HL-60 (cell line): Measurements from ENCODE around the gene MTTP.

Source experiments
- CTCF ChIP-seq: IDR thresholded peaks from one replicate; pipeline ENCODE4 v1.5.1; 2011; ENCODE audit warnings: low read length, control low read depth, inconsistent platforms; ENCODE audit not compliant: insufficient read depth
- GABPA ChIP-seq: IDR thresholded peaks from 2 replicates; pipeline ENCODE4 v1.6.1; 2012; ENCODE audit warnings: low read depth
- POLR2AphosphoS5 ChIP-seq: IDR thresholded peaks from 2 replicates; pipeline ENCODE4 v1.6.1; 2012; ENCODE audit warnings: low read depth
- REST ChIP-seq: IDR thresholded peaks from 2 replicates; pipeline ENCODE4 v1.6.1; 2012; ENCODE audit warnings: low read depth; ENCODE audit not compliant: insufficient replicate concordance
- SPI1 ChIP-seq: IDR thresholded peaks from 2 replicates; pipeline ENCODE4 v1.6.1; 2012; ENCODE audit warnings: low read depth, mild to moderate bottlenecking, borderline replicate concordance

- TF ChIP-seq CTCF = no peak
- peak; percentile 61; the same call in 1 of the 2 replicates for TF ChIP-seq SPI1
- no peak for TF ChIP-seq REST
- no peak for TF ChIP-seq GABPA
- no peak for TF ChIP-seq POLR2AphosphoS5
Measured at GRCh38 chr4:99614491-99614890, 39.9 kb downstream of the MTTP start.
